Activated naive CD4-positive, alpha-beta T cell treated with anti-CD3 and anti-CD28 coated beads, Interleukin-2, amount 50 U/mL, for 72 hours (primary cell): ENCODE measurements around the gene BUD23. TPM values are rescaled to one million over a fixed set of nuclear protein-coding genes. Genes with fewer than 3 reads are reported as not detected.

ENCODE experiments used
- ATAC-seq, 2 donors: fragments of 150-1000 bp; cut with Tn5 transposase; 2 replicates each; pipeline ENCODE4 v1.10.0; 2021; ENCODE audit warnings: mild to moderate bottlenecking in 2 of 2, moderate library complexity in 2 of 2
- DNase-seq, 2 donors: peaks; one replicate each; pipeline ENCODE4 v3.0.0; 2021 to 2022; ENCODE audit warnings: low spot score in 2 of 2
- H3K27ac Mint-ChIP-seq, 2 donors: one replicate each; pipeline ENCODE4 v1.8.0; 2022; ENCODE audit warnings: mild to moderate bottlenecking in 2 of 2, mixed read lengths in 2 of 2
- H3K36me3 Mint-ChIP-seq, 2 donors: one replicate each; pipeline ENCODE4 v1.8.0; 2022; ENCODE audit warnings: mixed read lengths in 2 of 2
- H3K9me3 Mint-ChIP-seq, 2 donors: one replicate each; pipeline ENCODE4 v1.8.0; 2022; ENCODE audit warnings: mixed read lengths in 2 of 2
- total RNA-seq, 2 donors: library from RNA; stranded (reverse); gene quantifications; one replicate each; pipeline ENCODE4 v1.2.3, GENCODE V29; 2022

BUD23 gene
- total RNA-seq, 2 donors from 2014 or later = 91.8 to 97.9 TPM

- peak in 1 of 2 donors; percentile 1 for ATAC-seq
Measured at GRCh38 chr7:73683788-73684693, 644 bp downstream of the BUD23 start.

GRCh38 chr7:73685311-73685710 lies 1.9 kb downstream of the BUD23 start:
- ATAC-seq (no peak), DNase-seq (no peak)
- Mint-ChIP-seq H3K36me3 (peaks cover 33 to 34% of the 10 kb centered on the region in 2 donors), H3K9me3 (no peaks in the 10 kb centered on the region), H3K27ac (no peak overlapping the region)

More at GRCh38 chr7:73683788-73684693, 644 bp downstream of the BUD23 start:
- peaks cover 26 to 30% of the 10 kb centered on the region in 2 donors for H3K36me3 Mint-ChIP-seq
- H3K9me3 Mint-ChIP-seq = no peaks in the 10 kb centered on the region
- peak overlapping the region; percentile 94 to 97 for H3K27ac Mint-ChIP-seq
- no peak for DNase-seq

- ATAC-seq (no peak), DNase-seq (no peak)
- H3K27ac Mint-ChIP-seq = peak overlapping the region; percentile 14 to 26
- H3K36me3 Mint-ChIP-seq = peaks cover 32 to 36% of the 10 kb centered on the region in 2 donors
- no peaks in the 10 kb centered on the region for H3K9me3 Mint-ChIP-seq
Measured at GRCh38 chr7:73688288-73688687, 4.9 kb downstream of the BUD23 start.

DNA sequence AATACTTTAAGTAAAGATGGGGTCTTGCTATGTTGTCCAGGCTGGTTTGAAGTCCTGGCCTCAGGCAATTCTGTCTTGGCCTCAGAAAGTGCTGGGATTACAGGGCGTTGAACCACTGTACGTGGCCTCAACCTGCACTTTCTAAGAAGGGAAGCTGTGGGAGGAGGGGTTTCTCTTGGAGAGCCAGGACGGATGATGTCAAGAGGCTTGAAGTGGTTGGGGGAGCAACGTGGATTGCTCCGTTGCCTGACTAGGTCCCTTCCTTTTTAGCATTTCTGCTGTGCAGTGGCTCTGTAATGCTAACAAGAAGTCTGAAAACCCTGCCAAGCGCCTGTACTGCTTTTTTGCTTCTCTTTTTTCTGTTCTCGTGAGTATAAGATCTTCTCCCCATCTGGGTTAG lies 7.2 kb downstream of the BUD23 start:
- H3K36me3 Mint-ChIP-seq = peaks cover 27 to 31% of the 10 kb centered on the region in 2 donors
- DNase-seq = no peak
- H3K27ac Mint-ChIP-seq = no peak overlapping the region
- no peaks in the 10 kb centered on the region for H3K9me3 Mint-ChIP-seq
- no peak for ATAC-seq

DNA sequence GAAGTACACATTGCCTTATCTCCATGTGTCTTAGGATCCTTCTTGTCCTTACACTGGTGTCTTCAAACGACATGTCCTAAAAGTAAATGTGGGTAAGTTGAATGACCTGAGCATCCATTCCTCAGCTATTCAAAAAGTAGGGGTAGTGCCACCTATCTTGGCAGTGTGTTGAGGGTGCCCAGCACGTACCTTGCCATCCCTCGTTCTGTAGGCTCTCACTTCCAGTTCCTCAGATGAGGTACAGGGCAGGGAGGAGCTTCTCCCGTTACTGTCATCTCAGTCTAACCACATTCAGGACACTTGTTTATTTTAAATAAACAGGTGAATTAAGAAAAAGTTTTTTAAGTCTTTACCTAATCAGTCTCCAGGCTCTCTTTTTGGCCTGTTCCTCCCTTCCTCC lies 13.0 kb downstream of the BUD23 start:
- H3K9me3 Mint-ChIP-seq = no peaks in the 10 kb centered on the region
- no peak for DNase-seq
- ATAC-seq = no peak
- H3K36me3 Mint-ChIP-seq = peaks cover 11 to 14% of the 10 kb centered on the region in 2 donors
- no peak overlapping the region for H3K27ac Mint-ChIP-seq

- H3K36me3 Mint-ChIP-seq = peaks cover 0 to 8% of the 10 kb centered on the region in 2 donors
- DNase-seq (no peak), ATAC-seq (no peak)
- H3K27ac Mint-ChIP-seq = peak overlapping the region; percentile 40 to 57
- H3K9me3 Mint-ChIP-seq = no peaks in the 10 kb centered on the region
Measured at GRCh38 chr7:73698410-73698809, 15.0 kb downstream of the BUD23 start.

- H3K9me3 Mint-ChIP-seq = no peaks in the 10 kb centered on the region
- ATAC-seq = no peak
- H3K36me3 Mint-ChIP-seq = peaks cover 0 to 3% of the 10 kb centered on the region in 2 donors
- DNase-seq = no peak
- no peak overlapping the region for H3K27ac Mint-ChIP-seq
Measured at GRCh38 chr7:73699370-73700068, 16.1 kb downstream of the BUD23 start.

DNA sequence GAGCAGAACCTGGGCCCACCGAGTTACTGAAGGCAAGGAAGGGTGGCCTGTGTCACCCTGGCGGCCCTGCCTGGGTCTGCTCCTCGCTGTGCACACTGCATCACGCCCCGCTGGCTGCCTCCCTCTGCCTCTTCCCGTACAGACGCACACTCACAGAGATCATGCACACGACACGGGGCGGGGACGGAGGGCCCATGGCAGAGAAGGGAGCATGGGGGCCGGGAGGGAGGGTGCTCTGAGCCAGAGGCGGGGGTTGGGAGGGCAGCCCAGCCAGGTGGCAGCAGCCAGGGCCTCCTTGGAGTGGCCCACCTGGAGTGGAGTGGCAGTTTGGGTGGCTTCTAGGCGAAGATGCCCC lies 16.6 kb downstream of the BUD23 start:
- DNase-seq (no peak), ATAC-seq (no peak)
- no peak overlapping the region for H3K27ac Mint-ChIP-seq
- no peaks in the 10 kb centered on the region for H3K36me3 Mint-ChIP-seq
- H3K9me3 Mint-ChIP-seq = no peaks in the 10 kb centered on the region

GRCh38 chr7:73700581-73701134 lies 17.3 kb downstream of the BUD23 start:
- no peaks in the 10 kb centered on the region for H3K36me3 Mint-ChIP-seq

GRCh38 chr7:73701357-73701995 lies 18.1 kb downstream of the BUD23 start:
- DNase-seq (peak in 1 of 2 donors; percentile 43), ATAC-seq (peak in 1 of 2 donors; percentile 48)
- Mint-ChIP-seq H3K27ac (no peak overlapping the region), H3K9me3 (no peaks in the 10 kb centered on the region), H3K36me3 (no peaks in the 10 kb centered on the region)

More at GRCh38 chr7:73700581-73701134, 17.3 kb downstream of the BUD23 start:
- DNase-seq (no peak), ATAC-seq (no peak)
- Mint-ChIP-seq H3K27ac (no peak overlapping the region), H3K9me3 (no peaks in the 10 kb centered on the region)

DNA sequence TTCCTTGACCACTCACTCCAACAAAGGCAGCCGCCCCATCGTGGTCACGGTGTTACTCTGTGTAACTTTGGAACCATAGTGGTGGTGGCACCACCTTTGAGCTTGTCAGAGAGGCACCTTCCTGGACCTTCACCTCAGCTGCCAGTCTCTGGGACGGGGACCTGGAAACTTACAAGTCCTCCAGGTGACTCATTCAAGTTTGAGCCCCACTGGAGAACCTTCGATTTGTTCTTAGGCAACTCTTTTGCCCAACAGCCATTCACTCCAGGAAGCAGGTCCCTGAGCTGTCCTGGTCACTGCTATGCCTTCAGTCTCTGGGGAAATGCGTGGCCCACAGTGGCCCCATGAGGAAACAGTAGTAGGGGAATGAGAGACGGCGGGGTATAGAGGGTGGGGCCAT lies 18.8 kb downstream of the BUD23 start:
- Mint-ChIP-seq H3K9me3 (no peaks in the 10 kb centered on the region), H3K27ac (no peak overlapping the region), H3K36me3 (no peaks in the 10 kb centered on the region)
- DNase-seq (no peak), ATAC-seq (no peak)

DNA sequence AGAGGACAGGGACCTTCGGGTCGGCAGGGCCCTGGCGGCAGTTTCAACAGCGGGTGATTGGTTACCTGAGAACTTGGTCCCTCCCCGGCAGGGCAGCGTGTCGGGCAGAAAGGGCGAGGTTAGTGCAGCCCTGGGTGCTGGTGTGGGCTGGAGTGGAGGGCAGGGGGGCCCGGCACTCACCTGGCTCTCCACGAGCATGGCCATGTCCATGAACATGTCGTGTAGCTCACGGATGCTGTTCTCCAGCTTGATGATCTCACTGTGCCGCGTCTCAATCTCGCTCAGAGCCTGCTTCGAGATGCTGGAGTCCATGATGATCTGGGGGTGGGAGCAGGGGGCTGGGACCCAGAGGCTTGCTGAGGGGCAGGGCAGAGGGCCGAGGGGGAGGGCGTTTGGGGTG lies 19.3 kb downstream of the BUD23 start:
- Mint-ChIP-seq H3K9me3 (no peaks in the 10 kb centered on the region), H3K36me3 (no peaks in the 10 kb centered on the region), H3K27ac (no peak overlapping the region)
- DNase-seq (no peak), ATAC-seq (no peak)

DNA sequence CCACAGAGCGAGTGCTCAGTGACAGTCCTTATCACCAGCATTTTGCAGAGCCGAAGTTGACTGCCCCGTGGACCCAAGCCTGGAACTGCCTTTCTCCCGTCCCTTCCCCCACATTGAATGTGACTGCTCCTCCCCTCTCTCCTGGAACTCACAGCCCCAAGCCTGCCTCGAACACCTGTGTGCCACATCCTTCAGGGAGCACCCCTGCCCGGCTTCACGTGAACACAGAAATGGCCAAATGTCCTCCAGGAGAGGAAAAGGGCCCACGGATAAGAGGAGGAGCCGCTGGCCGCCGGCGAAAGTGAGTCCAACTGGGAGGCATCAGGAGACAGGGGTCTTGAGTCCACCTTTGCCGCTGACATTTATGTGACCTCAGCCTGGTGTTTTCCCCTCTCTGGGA lies 19.8 kb downstream of the BUD23 start:
- no peaks in the 10 kb centered on the region for H3K36me3 Mint-ChIP-seq

DNA sequence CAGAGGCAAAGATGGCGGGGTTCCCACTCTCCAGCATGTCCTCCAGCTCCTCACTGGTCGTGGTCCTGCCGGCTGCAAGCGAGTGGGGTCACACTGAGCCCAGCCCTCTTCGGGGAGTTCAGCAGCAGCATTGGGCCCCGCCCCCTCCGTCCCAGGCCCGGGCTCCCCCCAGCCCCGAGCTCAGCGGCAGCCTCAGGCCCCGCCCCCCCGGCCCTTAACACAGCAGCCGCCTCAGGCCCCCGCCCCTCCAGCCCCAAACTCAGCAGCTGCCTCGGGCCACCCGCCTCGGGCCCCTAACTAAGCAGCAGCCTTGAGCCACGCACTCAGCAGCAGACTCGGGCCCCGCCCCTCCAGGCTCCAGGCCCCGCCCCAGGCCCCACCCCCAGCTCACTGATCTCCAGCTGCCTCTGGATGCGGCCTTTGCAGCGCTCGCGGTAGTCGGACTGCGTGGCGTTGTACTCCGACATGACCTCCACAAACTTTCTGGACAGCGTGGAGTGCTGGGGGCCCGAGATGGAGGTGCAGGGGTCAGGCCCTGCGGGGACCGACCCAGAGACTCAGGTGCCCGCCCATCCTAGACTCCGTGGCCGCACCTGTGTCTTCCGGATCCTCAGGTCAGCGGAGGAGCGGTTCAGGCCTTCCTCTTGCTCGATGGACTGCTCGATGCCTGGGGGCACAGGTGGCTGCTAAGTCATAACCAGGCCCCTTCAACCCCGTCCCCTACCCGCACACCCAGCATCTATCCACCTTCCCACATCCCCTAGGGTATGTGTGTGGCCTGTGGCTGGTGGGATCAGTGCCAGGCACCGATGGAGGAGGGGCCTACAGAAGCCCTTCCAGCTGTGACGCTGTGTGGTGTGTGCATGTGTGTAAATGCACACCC lies 20.6 kb downstream of the BUD23 start:
- no peak overlapping the region for H3K27ac Mint-ChIP-seq
- no peaks in the 10 kb centered on the region for H3K36me3 Mint-ChIP-seq
- DNase-seq (peak in 1 of 2 donors; percentile 55), ATAC-seq (peak; percentile 30 to 69)
- no peaks in the 10 kb centered on the region for H3K9me3 Mint-ChIP-seq

More for the DNA sequence above, 19.8 kb downstream of the BUD23 start:
- ATAC-seq = no peak
- Mint-ChIP-seq H3K9me3 (no peaks in the 10 kb centered on the region), H3K27ac (no peak overlapping the region)
- DNase-seq = no peak

GRCh38 chr7:73704640-73705550 lies 21.5 kb downstream of the BUD23 start:
- Mint-ChIP-seq H3K27ac (no peak overlapping the region), H3K36me3 (no peaks in the 10 kb centered on the region), H3K9me3 (no peaks in the 10 kb centered on the region)
- DNase-seq (no peak), ATAC-seq (no peak)
